H1 (cell line): ENCODE results near the gene ADPRH. TPM values are rescaled to one million over a fixed set of nuclear protein-coding genes. Genes with fewer than 3 reads are reported as not detected.

Experiments
- CTCF ChIA-PET: fragments of 300-600 bp; sonication (Branson Sonifier 250); formaldehyde crosslinking; loops from one replicate; lab custom pipeline; 2021; ENCODE audit not compliant: partially characterized antibody; lab: Charles Lee
- POLR2A ChIA-PET: fragments of 300-600 bp; sonication (Branson Sonifier 250); formaldehyde crosslinking; loops from one replicate; lab custom pipeline; 2021; ENCODE audit warnings: inconsistent platforms; ENCODE audit not compliant: partially characterized antibody; lab: Charles Lee
- DNase-seq, 2 experiments: peaks; one replicate each; pipeline versions ENCODE4 v3.0.0 to v3.0.0-alpha.2; 2010 to 2022; ENCODE audit warnings: low spot score in 2 of 2, low read depth in 1 of 2, mixed read lengths in 1 of 2
- FAIRE-seq: peaks from 2 replicates; lab custom pipeline; 2011; peaks lifted over from hg19 to GRCh38; lab: Jason Lieb, UNC
- H2AFZ ChIP-seq: 2 replicates; pipeline ENCODE4 v1.8.1; 2012; ENCODE audit warnings: low read length, inconsistent platforms
- H2AK5ac ChIP-seq: 2 replicates; pipeline ENCODE4 v1.6.1; 2013; ENCODE audit warnings: low read depth, low read length
- H2BK120ac ChIP-seq: replicated peaks from 2 replicates; pipeline ENCODE3; 2013; ENCODE audit warnings: low read depth, low read length, inconsistent platforms
- H2BK12ac ChIP-seq: 2 replicates; pipeline ENCODE4 v1.6.1; 2013; ENCODE audit warnings: low read depth, low read length
- H2BK15ac ChIP-seq: 2 replicates; pipeline ENCODE4 v1.6.1; 2013; ENCODE audit warnings: low read length
- H2BK20ac ChIP-seq: 2 replicates; pipeline ENCODE4 v1.6.1; 2013; ENCODE audit warnings: low read length
- H2BK5ac ChIP-seq: 2 replicates; pipeline ENCODE4 v1.6.1; 2013; ENCODE audit warnings: low read depth, low read length
- H3K14ac ChIP-seq: 2 replicates; pipeline ENCODE4 v1.6.1; 2013; ENCODE audit warnings: inconsistent platforms; ENCODE audit not compliant: insufficient read length
- H3K18ac ChIP-seq: 2 replicates; pipeline ENCODE4 v1.6.1; 2013; ENCODE audit warnings: low read length; ENCODE audit errors: extremely low read depth
- H3K23ac ChIP-seq: 2 replicates; pipeline ENCODE4 v1.6.1; 2013; ENCODE audit warnings: inconsistent platforms; ENCODE audit not compliant: insufficient read length
- H3K23me2 ChIP-seq: 2 replicates; pipeline ENCODE4 v1.6.1; 2013; ENCODE audit warnings: low read depth, low read length
- H3K27ac ChIP-seq: 2 replicates; pipeline ENCODE4 v1.6.1; 2011; ENCODE audit warnings: low read depth, low read length, inconsistent platforms
- H3K27me3 ChIP-seq, 4 experiments: replicated peaks in 1 of 4; 1 replicate in 1 of 4; 2 replicates in 3 of 4; pipeline versions ENCODE4 v1.6.1 to v1.8.1; 2011 to 2013; ENCODE audit warnings: low read length in 3 of 4, mild to moderate bottlenecking in 3 of 4, inconsistent platforms in 2 of 4, mixed read lengths in 2 of 4, moderate library complexity in 1 of 4; ENCODE audit not compliant: control insufficient read depth in 3 of 4, insufficient read depth in 3 of 4; ENCODE audit errors: extremely low read depth in 1 of 4
- H3K36me3 ChIP-seq, 4 experiments: 2 replicates each; pipeline versions ENCODE4 v1.6.1 to v1.8.1; 2011 to 2013; ENCODE audit warnings: mild to moderate bottlenecking in 4 of 4, low read length in 3 of 4, moderate library complexity in 2 of 4, control low read depth in 1 of 4, inconsistent platforms in 1 of 4; ENCODE audit not compliant: insufficient read depth in 4 of 4, control insufficient read depth in 2 of 4
- H3K4ac ChIP-seq: replicated peaks from 2 replicates; pipeline ENCODE3; 2013; ENCODE audit warnings: low read length, low read depth, mixed read lengths, inconsistent platforms; ENCODE audit not compliant: insufficient read length
- H3K4me1 ChIP-seq, 4 experiments: replicated peaks in 1 of 4; 1 replicate in 1 of 4; 2 replicates in 3 of 4; pipeline versions ENCODE4 v1.6.1 to v1.8.1; 2011 to 2013; ENCODE audit warnings: low read length in 3 of 4, inconsistent platforms in 2 of 4, mixed read lengths in 1 of 4; ENCODE audit not compliant: insufficient read depth in 4 of 4, control insufficient read depth in 3 of 4
- H3K4me2 ChIP-seq, 2 experiments: 2 replicates each; pipeline versions ENCODE4 v1.6.1 to v1.8.1; 2011 to 2013; ENCODE audit warnings: low read depth in 2 of 2, low read length in 2 of 2, control low read depth in 1 of 2, inconsistent platforms in 1 of 2, mild to moderate bottlenecking in 1 of 2; ENCODE audit not compliant: insufficient read depth in 1 of 2
- H3K4me3 ChIP-seq, 4 experiments: fragments of 200-600, 300-600 bp in 1 of 4; sonication (generic), shearing (Covaris generic), sonication (Bioruptor Twin) in 1 of 4; 2 replicates each; pipeline versions ENCODE4 v1.5.1 to v1.8.1; 2011 to 2016; ENCODE audit warnings: low read length in 4 of 4, low read depth in 3 of 4, control low read depth in 2 of 4, inconsistent platforms in 2 of 4, mild to moderate bottlenecking in 2 of 4, mixed read lengths in 1 of 4, moderate library complexity in 1 of 4; ENCODE audit not compliant: insufficient read depth in 2 of 4; ENCODE audit errors: extremely low read depth in 1 of 4
- H3K56ac ChIP-seq: replicated peaks from 2 replicates; pipeline ENCODE3; 2013; ENCODE audit warnings: low read depth, mild to moderate bottlenecking, mixed read lengths, low read length, inconsistent platforms; ENCODE audit not compliant: insufficient read length
- H3K79me1 ChIP-seq: 2 replicates; pipeline ENCODE4 v1.6.1; 2013; ENCODE audit warnings: low read depth, low read length, control low read depth
- H3K79me2 ChIP-seq, 2 experiments: 2 replicates each; pipeline versions ENCODE4 v1.6.1 to v1.8.1; 2012 to 2013; ENCODE audit warnings: low read length in 2 of 2, mild to moderate bottlenecking in 2 of 2, inconsistent platforms in 1 of 2; ENCODE audit not compliant: insufficient read depth in 2 of 2, control insufficient read depth in 1 of 2
- H3K9ac ChIP-seq, 4 experiments: replicated peaks in 1 of 4; 1 replicate in 1 of 4; 2 replicates in 3 of 4; pipeline versions ENCODE4 v1.6.1 to v1.8.1; 2011 to 2013; ENCODE audit warnings: low read depth in 3 of 4, low read length in 3 of 4, control low read depth in 2 of 4, mild to moderate bottlenecking in 2 of 4, moderate library complexity in 2 of 4, inconsistent platforms in 1 of 4; ENCODE audit errors: extremely low read depth in 1 of 4
- H3K9me3 ChIP-seq, 2 experiments: 2 replicates each; pipeline versions ENCODE4 v1.6.1 to v1.8.1; 2012 to 2013; ENCODE audit warnings: mild to moderate bottlenecking in 2 of 2, moderate library complexity in 2 of 2, control low read depth in 1 of 2, inconsistent platforms in 1 of 2, low read depth in 1 of 2, low read length in 1 of 2, mixed read lengths in 1 of 2; ENCODE audit not compliant: insufficient read depth in 2 of 2
- H4K20me1 ChIP-seq, 2 experiments: replicated peaks in 1 of 2; 2 replicates each; pipeline versions ENCODE3 to v1.8.1; 2011 to 2013; ENCODE audit warnings: inconsistent platforms in 2 of 2, low read length in 2 of 2, mild to moderate bottlenecking in 1 of 2; ENCODE audit not compliant: insufficient read depth in 2 of 2, control insufficient read depth in 1 of 2
- H4K5ac ChIP-seq: 2 replicates; pipeline ENCODE4 v1.6.1; 2013; ENCODE audit warnings: low read length, low read depth, mixed read lengths, inconsistent platforms; ENCODE audit not compliant: insufficient read length
- H4K8ac ChIP-seq: 2 replicates; pipeline ENCODE4 v1.8.0; 2013; ENCODE audit warnings: mild to moderate bottlenecking, moderate library complexity, low read length, inconsistent platforms; ENCODE audit not compliant: insufficient read depth; ENCODE audit errors: extremely low read depth
- H4K91ac ChIP-seq: replicated peaks from 2 replicates; pipeline ENCODE3; 2013; ENCODE audit warnings: low read length, mixed read lengths, inconsistent platforms; ENCODE audit not compliant: insufficient read length
- CTCF ChIP-seq, 3 experiments: IDR thresholded peaks; 1 replicate in 2 of 3; 2 replicates in 1 of 3; pipeline versions ENCODE4 v1.5.1 to v1.6.1; 2011; ENCODE audit warnings: low read length in 3 of 3, mild to moderate bottlenecking in 3 of 3, inconsistent platforms in 2 of 3, low read depth in 1 of 3, moderate library complexity in 1 of 3; ENCODE audit not compliant: insufficient read depth in 1 of 3; ENCODE audit errors: control extremely low read depth in 1 of 3
- E2F6 ChIP-seq: IDR thresholded peaks from 2 replicates; pipeline ENCODE4 v1.6.1; 2012; ENCODE audit warnings: inconsistent platforms
- KDM4A ChIP-seq: IDR thresholded peaks from one replicate; pipeline ENCODE4 v1.7.1; 2012; ENCODE audit warnings: low read depth, mild to moderate bottlenecking, moderate library complexity, low read length, inconsistent platforms; ENCODE audit not compliant: severe bottlenecking
- PHF8 ChIP-seq: fragments of 200-600 bp; sonication (generic); conservative IDR thresholded peaks from 2 replicates; pipeline ENCODE4 v1.7.1; 2012; ENCODE audit warnings: low read depth, mild to moderate bottlenecking, inconsistent platforms, low read length, moderate library complexity
- RNF2 ChIP-seq: fragments of 200-900, 300-1000 bp; sonication (generic); IDR thresholded peaks from 2 replicates; pipeline ENCODE4 v1.7.1; 2016; ENCODE audit warnings: borderline replicate concordance, low read depth, mild to moderate bottlenecking, antibody characterized with exemption, low read length; ENCODE audit not compliant: poor library complexity, severe bottlenecking; ENCODE audit errors: missing control alignments
- SIX5 ChIP-seq: IDR thresholded peaks from 2 replicates; pipeline ENCODE4 v1.6.1; 2011; ENCODE audit warnings: mild to moderate bottlenecking, low read depth, low read length
- SP1 ChIP-seq: IDR thresholded peaks from 2 replicates; pipeline ENCODE4 v1.6.1; 2011; ENCODE audit warnings: low read depth, low read length
- SP4 ChIP-seq: IDR thresholded peaks from 2 replicates; pipeline ENCODE4 v1.6.1; 2012; ENCODE audit warnings: low read length, inconsistent platforms
- TAF1 ChIP-seq: IDR thresholded peaks from 2 replicates; pipeline ENCODE4 v1.6.1; 2011; ENCODE audit warnings: mild to moderate bottlenecking, low read depth, low read length
- YY1 ChIP-seq: IDR thresholded peaks from 2 replicates; pipeline ENCODE4 v1.6.1; 2011; ENCODE audit warnings: low read depth, mild to moderate bottlenecking, low read length
- WGBS, 2 experiments: shearing (Covaris generic) in 1 of 2; methylation state at CpG; one replicate each; pipeline versions ENCODE4 v1.1.6 to v1.1.7; 2013 to 2015; ENCODE audit warnings: low lambda C conversion rate in 2 of 2, mixed read lengths in 2 of 2, inconsistent platforms in 1 of 2, low coverage in 1 of 2, missing lambda C conversion rate in 1 of 2; ENCODE audit not compliant: insufficient replicate concordance in 2 of 2, insufficient coverage in 1 of 2, insufficient read length in 1 of 2; ENCODE audit errors: extremely low coverage in 1 of 2, missing lambda C conversion rate in 1 of 2; 5-methylcytosine and 5-hydroxymethylcytosine counted together
- polyA plus RNA-seq, 7 experiments: library from polyadenylated mRNA; depleted of rRNA in 3 of 7; stranded (reverse) in 5 of 7; unstranded in 2 of 7; fragments of >200 nt in 5 of 7; fragments of 200-250 nt in 2 of 7; gene quantifications; 1 replicate in 5 of 7; 2 replicates in 1 of 7; 4 replicates in 1 of 7; pipeline versions ENCODE4 v1.2.1 to v1.2.3, GENCODE V29; 2011 to 2013; ENCODE audit warnings: missing spikeins in 2 of 7, mixed read lengths in 2 of 7
- total RNA-seq: library from RNA; stranded (reverse); fragmentation: NEBNext Ultra II Directional; extraction: Animal tissue kit (Norgen Biotek cat#: 25700); gene quantifications from 2 replicates; pipeline ENCODE4 v1.2.1, GENCODE V29; 2021

ADPRH gene
- total and polyA plus RNA-seq, 2 of the 8 experiments (the other 6 are each of a cell fraction or from before 2014, with no cell fraction given): 2.6 to 4.2 TPM

GRCh38 chr3:119604878-119605277, 25.6 kb downstream of the ADPRH start:
- no peak overlapping the region for H2BK15ac ChIP-seq
- H3K9ac ChIP-seq: no peak overlapping the region
- H2BK20ac ChIP-seq: no peak overlapping the region
- H2BK5ac ChIP-seq: no peak overlapping the region
- no peak overlapping the region for H3K27ac ChIP-seq
- no peak overlapping the region for H2BK120ac ChIP-seq
- no peak overlapping the region for H4K91ac ChIP-seq
- H3K4me3 ChIP-seq: no peak overlapping the region
- no peak overlapping the region for H2BK12ac ChIP-seq
- H4K20me1 ChIP-seq: no peaks in the 10 kb centered on the region
- H3K79me2 ChIP-seq: no peaks in the 10 kb centered on the region
- no peak overlapping the region for H2AFZ ChIP-seq
- no peak overlapping the region for H3K4me2 ChIP-seq
- H2AK5ac ChIP-seq: no peak overlapping the region
- POLR2A ChIA-PET: interaction anchor here (0.6 kb wide), 1 partner anchor 26 kb away, joined by 3 read pairs; no protein-coding TSS in a partner anchor
- no peak overlapping the region for H3K14ac ChIP-seq
- H3K9me3 ChIP-seq: no peaks in the 10 kb centered on the region
- no peak for DNase-seq
- CTCF ChIA-PET: interaction anchor here (0.6 to 1.1 kb wide), 3 partner anchors 23 to 77 kb away, joined by 3 read pairs; no protein-coding TSS in a partner anchor
- H4K5ac ChIP-seq: no peak overlapping the region
- no peaks in the 10 kb centered on the region for H3K27me3 ChIP-seq
- 84% methylated on average over 1 of the region's 1 CpG; no CpG with 5 or more reads in 1 of the 2 experiments for WGBS, 2 experiments
- H4K8ac ChIP-seq: 0 out of 2 replicates have a peak overlapping the region, but pooled peaks have one; percentile 59
- H3K4ac ChIP-seq: no peak overlapping the region
- H3K4me1 ChIP-seq: peaks cover 0 to 3% (median 0%) of the 10 kb centered on the region in 4 experiments; a peak in 4 of 7 replicates
- H3K36me3 ChIP-seq: no peaks in the 10 kb centered on the region
- H3K79me1 ChIP-seq: no peaks in the 10 kb centered on the region
- no peak overlapping the region for H3K18ac ChIP-seq
- no peak overlapping the region for H3K23ac ChIP-seq
- no peaks in the 10 kb centered on the region; the same call in 1 of the 2 replicates for H3K23me2 ChIP-seq
- H3K56ac ChIP-seq: no peak overlapping the region
- FAIRE-seq: no peak
- no peak for TF ChIP-seq SIX5
- TF ChIP-seq TAF1: no peak
- TF ChIP-seq SP4: no peak
- TF ChIP-seq CTCF (IDR thresholded peaks at IDR 0.05; ENCODE audit: control extremely low read depth in 1 of 3, insufficient read depth in 1 of 3, low read depth in 1 of 3, low read length in 3 of 3): no peak
- no peak for TF ChIP-seq E2F6
- TF ChIP-seq SP1: no peak
- TF ChIP-seq YY1: no peak
- TF ChIP-seq RNF2: no peak
- no peak for TF ChIP-seq KDM4A
- TF ChIP-seq PHF8: no peak
